ENCODE data around the gene ADORA1. TPM values are rescaled to one million over a fixed set of nuclear protein-coding genes. Genes with fewer than 3 reads are reported as not detected.

ADORA1 gene
- total RNA-seq, 2 experiments from 2014 or later = not detected

DNA sequence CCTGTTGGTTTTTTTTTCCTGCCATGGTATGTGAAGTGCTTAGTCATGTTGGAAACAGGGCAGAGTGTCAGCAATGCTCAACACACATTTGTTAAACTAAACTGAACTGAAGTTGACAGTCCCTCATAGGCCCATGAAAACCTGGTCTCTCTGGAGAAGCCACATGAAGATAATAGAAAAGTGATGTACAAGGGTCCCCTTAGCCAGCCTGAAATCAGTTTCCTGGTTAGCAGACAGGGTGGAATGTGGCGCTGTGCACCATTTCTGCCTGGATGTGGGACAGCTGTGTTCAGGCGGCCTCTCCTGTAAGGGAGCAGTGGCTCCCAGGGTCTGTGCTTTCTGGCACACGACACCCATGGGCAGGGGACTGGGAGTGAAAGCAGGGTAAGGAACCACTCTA lies 68.8 kb downstream of the ADORA1 start:
- H3K4me3 Mint-ChIP-seq = no peak overlapping the region
- H3K27me3 Mint-ChIP-seq = peaks cover 3% of the 10 kb centered on the region
- TF ChIP-seq, protein P1, sequence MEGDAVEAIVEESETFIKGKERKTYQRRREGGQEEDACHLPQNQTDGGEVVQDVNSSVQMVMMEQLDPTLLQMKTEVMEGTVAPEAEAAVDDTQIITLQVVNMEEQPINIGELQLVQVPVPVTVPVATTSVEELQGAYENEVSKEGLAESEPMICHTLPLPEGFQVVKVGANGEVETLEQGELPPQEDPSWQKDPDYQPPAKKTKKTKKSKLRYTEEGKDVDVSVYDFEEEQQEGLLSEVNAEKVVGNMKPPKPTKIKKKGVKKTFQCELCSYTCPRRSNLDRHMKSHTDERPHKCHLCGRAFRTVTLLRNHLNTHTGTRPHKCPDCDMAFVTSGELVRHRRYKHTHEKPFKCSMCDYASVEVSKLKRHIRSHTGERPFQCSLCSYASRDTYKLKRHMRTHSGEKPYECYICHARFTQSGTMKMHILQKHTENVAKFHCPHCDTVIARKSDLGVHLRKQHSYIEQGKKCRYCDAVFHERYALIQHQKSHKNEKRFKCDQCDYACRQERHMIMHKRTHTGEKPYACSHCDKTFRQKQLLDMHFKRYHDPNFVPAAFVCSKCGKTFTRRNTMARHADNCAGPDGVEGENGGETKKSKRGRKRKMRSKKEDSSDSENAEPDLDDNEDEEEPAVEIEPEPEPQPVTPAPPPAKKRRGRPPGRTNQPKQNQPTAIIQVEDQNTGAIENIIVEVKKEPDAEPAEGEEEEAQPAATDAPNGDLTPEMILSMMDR (IDR thresholded peaks at IDR 0.05) = no peak
- ATAC-seq (ENCODE audit: poor library complexity) (no peak), DNase-seq (no peak)
- Histone ChIP-seq H3K27me3 (ENCODE audit: control insufficient read depth in 1 of 2, insufficient read depth in 2 of 2, low read length in 2 of 2) (peaks cover 0 to 2% of the 10 kb centered on the region in 2 experiments), H3K4me1 (ENCODE audit: insufficient read depth, low read length) (no peaks in the 10 kb centered on the region), H3K27ac (ENCODE audit: low read depth in 1 of 2, low read length in 2 of 2) (no peak overlapping the region), H3K36me3 (ENCODE audit: insufficient read depth, low read length) (no peaks in the 10 kb centered on the region), H3K4me3 (ENCODE audit: low read length) (no peak overlapping the region), H3K9me3 (ENCODE audit: control insufficient read depth in 1 of 2, insufficient read depth in 1 of 2, low read length in 2 of 2) (no peaks in the 10 kb centered on the region)
- no peaks in the 10 kb centered on the region for H3K9me3 Mint-ChIP-seq
- H3K36me3 Mint-ChIP-seq (ENCODE audit: low read depth) = no peaks in the 10 kb centered on the region
- CTCF ChIA-PET = no interaction called here
- H3K27ac Mint-ChIP-seq = no peak overlapping the region
- no peaks in the 10 kb centered on the region for H3K4me1 Mint-ChIP-seq (ENCODE audit: low read depth)
- POLR2A ChIA-PET = no interaction called here
- intact Hi-C loops (cut with DNase I, micrococcal nuclease) = no loop called here

DNA sequence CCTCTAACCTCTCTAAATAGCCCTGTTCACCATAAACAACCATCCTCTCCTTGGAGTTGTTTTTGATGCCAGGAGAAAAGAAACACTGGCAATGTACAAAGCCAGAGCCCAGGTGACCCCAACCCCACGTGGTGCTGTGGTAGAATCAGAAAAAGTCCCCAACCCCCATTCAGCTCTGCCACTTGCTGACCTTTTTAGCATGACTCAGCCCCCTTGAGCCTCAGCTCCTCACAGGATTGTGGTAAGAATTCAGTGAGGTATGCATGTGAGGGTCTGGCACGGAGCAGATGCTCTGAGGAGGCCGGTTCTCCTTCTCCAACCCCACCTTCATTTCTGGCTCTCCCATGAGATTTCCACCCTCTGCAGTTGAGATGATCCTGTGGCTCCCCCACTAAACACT lies 70.1 kb downstream of the ADORA1 start:
- no peaks in the 10 kb centered on the region for H3K4me1 ChIP-seq (ENCODE audit: insufficient read depth, low read length)
- no peak overlapping the region for H3K27ac ChIP-seq (ENCODE audit: low read depth in 1 of 2, low read length in 2 of 2)
- H3K36me3 ChIP-seq (ENCODE audit: insufficient read depth, low read length) = no peaks in the 10 kb centered on the region
- no peaks in the 10 kb centered on the region for H3K9me3 Mint-ChIP-seq
- no peak overlapping the region for H3K27ac Mint-ChIP-seq
- no peaks in the 10 kb centered on the region for H3K36me3 Mint-ChIP-seq (ENCODE audit: low read depth)
- H3K27me3 Mint-ChIP-seq = no peaks in the 10 kb centered on the region
- TF ChIP-seq, protein P1 (IDR thresholded peaks at IDR 0.05) = no peak
- H3K4me3 ChIP-seq (ENCODE audit: low read length) = no peak overlapping the region
- ChIA-PET CTCF (no interaction called here), POLR2A (no interaction called here)
- no peaks in the 10 kb centered on the region for H3K4me1 Mint-ChIP-seq (ENCODE audit: low read depth)
- H3K9me3 ChIP-seq (ENCODE audit: control insufficient read depth in 1 of 2, insufficient read depth in 1 of 2, low read length in 2 of 2) = no peaks in the 10 kb centered on the region
- no peak overlapping the region for H3K4me3 Mint-ChIP-seq
- peaks cover 0 to 2% of the 10 kb centered on the region in 2 experiments for H3K27me3 ChIP-seq (ENCODE audit: control insufficient read depth in 1 of 2, insufficient read depth in 2 of 2, low read length in 2 of 2)
- ATAC-seq (ENCODE audit: poor library complexity) (no peak), DNase-seq (no peak)
- intact Hi-C loops (cut with DNase I, micrococcal nuclease) = no loop called here

DNA sequence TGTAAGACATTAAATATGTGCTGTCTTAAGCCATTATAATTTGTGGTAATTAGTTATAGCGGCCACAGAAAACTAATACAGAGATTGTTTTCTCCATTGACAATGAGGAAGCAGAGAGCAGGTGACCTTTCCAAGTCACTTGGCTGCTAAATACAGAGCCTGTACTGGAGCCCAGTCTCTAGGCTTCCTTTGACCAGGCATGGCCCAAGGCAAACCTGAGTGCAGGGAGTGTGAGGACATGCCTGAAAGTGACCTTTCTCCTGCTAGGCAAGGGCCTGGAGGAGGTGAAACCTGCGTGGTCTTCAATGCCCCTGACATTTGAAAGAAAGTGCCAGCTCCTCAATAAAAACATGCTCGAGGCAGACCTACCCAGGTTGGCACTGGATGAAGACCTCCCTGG lies 71.5 kb downstream of the ADORA1 start:
- Mint-ChIP-seq H3K27me3 (no peaks in the 10 kb centered on the region), H3K9me3 (no peaks in the 10 kb centered on the region), H3K27ac (no peak overlapping the region), H3K4me3 (no peak overlapping the region), H3K4me1 (ENCODE audit: low read depth) (no peaks in the 10 kb centered on the region), H3K36me3 (ENCODE audit: low read depth) (no peaks in the 10 kb centered on the region)
- CTCF ChIA-PET = no interaction called here
- peaks cover 0 to 2% of the 10 kb centered on the region in 2 experiments for H3K27me3 ChIP-seq (ENCODE audit: control insufficient read depth in 1 of 2, insufficient read depth in 2 of 2, low read length in 2 of 2)
- ATAC-seq (ENCODE audit: poor library complexity) (no peak), DNase-seq (no peak)
- H3K36me3 ChIP-seq (ENCODE audit: insufficient read depth, low read length) = no peaks in the 10 kb centered on the region
- TF ChIP-seq, protein P1 (IDR thresholded peaks at IDR 0.05) = no peak
- H3K27ac ChIP-seq (ENCODE audit: low read depth in 1 of 2, low read length in 2 of 2) = no peak overlapping the region
- H3K4me1 ChIP-seq (ENCODE audit: insufficient read depth, low read length) = no peaks in the 10 kb centered on the region
- POLR2A ChIA-PET = no interaction called here
- H3K9me3 ChIP-seq (ENCODE audit: control insufficient read depth in 1 of 2, insufficient read depth in 1 of 2, low read length in 2 of 2) = no peaks in the 10 kb centered on the region
- intact Hi-C loops (cut with DNase I, micrococcal nuclease) = no loop called here
- no peak overlapping the region for H3K4me3 ChIP-seq (ENCODE audit: low read length)
